Liver (tissue), 9 donors: ENCODE results near the gene CUBN. TPM values are rescaled to one million over a fixed set of nuclear protein-coding genes. Genes with fewer than 3 reads are reported as not detected.

Experiments used
- DNase-seq: peaks from one replicate; pipeline ENCODE4 v3.0.0-alpha.2; 2017; ENCODE audit warnings: low spot score
- H3K27ac ChIP-seq, 2 donors: one replicate each; pipeline ENCODE4 v1.7.0; 2013; ENCODE audit warnings: inconsistent platforms in 2 of 2, low read length in 2 of 2, control low read depth in 1 of 2, low read depth in 1 of 2, mild to moderate bottlenecking in 1 of 2
- H3K27me3 ChIP-seq, 4 donors: one replicate each; pipeline versions ENCODE4 v1.6.1 to v1.7.0; 2013; ENCODE audit warnings: low read length in 3 of 4, inconsistent platforms in 1 of 4, mild to moderate bottlenecking in 1 of 4, moderate library complexity in 1 of 4; ENCODE audit not compliant: control insufficient read depth in 4 of 4, insufficient read depth in 4 of 4
- H3K36me3 ChIP-seq, 4 donors: one replicate each; pipeline versions ENCODE4 v1.6.1 to v1.7.0; 2013; ENCODE audit warnings: low read length in 3 of 4, mild to moderate bottlenecking in 3 of 4, low read depth in 1 of 4, moderate library complexity in 1 of 4; ENCODE audit not compliant: control insufficient read depth in 4 of 4, insufficient read depth in 3 of 4
- H3K4me1 ChIP-seq, 4 donors: one replicate each; pipeline versions ENCODE4 v1.6.1 to v1.7.0; 2013; ENCODE audit warnings: low read length in 3 of 4, mild to moderate bottlenecking in 3 of 4, moderate library complexity in 1 of 4; ENCODE audit not compliant: control insufficient read depth in 4 of 4, insufficient read depth in 4 of 4
- H3K4me3 ChIP-seq, 3 donors: one replicate each; pipeline versions ENCODE4 v1.6.1 to v1.7.0; 2013; ENCODE audit warnings: low read length in 3 of 3, control low read depth in 1 of 3, low read depth in 1 of 3, mild to moderate bottlenecking in 1 of 3
- H3K9ac ChIP-seq, 2 donors: one replicate each; pipeline ENCODE4 v1.7.0; 2013; ENCODE audit warnings: low read length in 2 of 2, mild to moderate bottlenecking in 2 of 2, moderate library complexity in 2 of 2, control low read depth in 1 of 2, low read depth in 1 of 2
- H3K9me3 ChIP-seq, 4 donors: one replicate each; pipeline versions ENCODE4 v1.6.1 to v1.7.0; 2013; ENCODE audit warnings: low read length in 3 of 4; ENCODE audit not compliant: control insufficient read depth in 4 of 4
- EGR1 ChIP-seq, 2 donors: IDR thresholded peaks; 2 replicates each; pipeline ENCODE4 v1.6.1; 2016 to 2018; ENCODE audit warnings: antibody characterized with exemption in 2 of 2, low read depth in 2 of 2
- FOXA1 ChIP-seq: IDR thresholded peaks from 2 replicates; pipeline ENCODE4 v1.6.1; 2016; ENCODE audit warnings: antibody characterized with exemption
- FOXA2 ChIP-seq: IDR thresholded peaks from 2 replicates; pipeline ENCODE4 v1.6.1; 2016; ENCODE audit warnings: antibody characterized with exemption
- GABPA ChIP-seq, 2 donors: IDR thresholded peaks in 1 of 2; conservative IDR thresholded peaks in 1 of 2; 2 replicates each; pipeline ENCODE4 v1.6.1; 2016; ENCODE audit warnings: antibody characterized with exemption in 2 of 2, mild to moderate bottlenecking in 1 of 2, moderate library complexity in 1 of 2
- HNF4A ChIP-seq, 2 donors: conservative IDR thresholded peaks; 2 replicates each; pipeline ENCODE4 v1.6.1; 2016; ENCODE audit warnings: antibody characterized with exemption in 2 of 2, mild to moderate bottlenecking in 2 of 2
- HNF4G ChIP-seq: IDR thresholded peaks from 2 replicates; pipeline ENCODE4 v1.6.1; 2016; ENCODE audit warnings: antibody characterized with exemption
- NR2F2 ChIP-seq: IDR thresholded peaks from 2 replicates; pipeline ENCODE4 v1.6.1; 2016; ENCODE audit warnings: antibody characterized with exemption
- RAD21 ChIP-seq, 2 donors: IDR thresholded peaks; 2 replicates each; pipeline ENCODE4 v1.6.1; 2016; ENCODE audit warnings: antibody characterized with exemption in 2 of 2, mild to moderate bottlenecking in 2 of 2
- RXRA ChIP-seq, 2 donors: IDR thresholded peaks; 2 replicates each; pipeline ENCODE4 v1.6.1; 2017 to 2018; ENCODE audit warnings: antibody characterized with exemption in 2 of 2, mild to moderate bottlenecking in 1 of 2
- SP1 ChIP-seq: IDR thresholded peaks from 2 replicates; pipeline ENCODE4 v1.6.1; 2018; ENCODE audit warnings: antibody characterized with exemption, mild to moderate bottlenecking
- TAF1 ChIP-seq: conservative IDR thresholded peaks from 2 replicates; pipeline ENCODE4 v1.6.1; 2016; ENCODE audit warnings: antibody characterized with exemption, mild to moderate bottlenecking
- YY1 ChIP-seq: IDR thresholded peaks from 2 replicates; pipeline ENCODE4 v1.6.1; 2016; ENCODE audit warnings: antibody characterized with exemption, mild to moderate bottlenecking
- WGBS: extraction: QIAGEN DNeasy Blood & Tissue Kit; methylation state at CpG from one replicate; pipeline ENCODE4 v1.1.7; 2013; 5-methylcytosine and 5-hydroxymethylcytosine counted together
- polyA plus RNA-seq, 2 donors: library from polyadenylated mRNA; stranded (reverse) in 1 of 2; unstranded in 1 of 2; fragments of 200-250 nt in 1 of 2; fragments of >200 nt in 1 of 2; fragmentation: Nextera tagmentation in 1 of 2; extraction: Ambion mirVana in 1 of 2; gene quantifications; one replicate each; pipeline versions ENCODE4 v1.2.1 to v1.2.3, GENCODE V29; 2013 to 2015
- total RNA-seq, 2 donors: library from RNA; depleted of rRNA; stranded (reverse); fragments of >200 nt; gene quantifications; one replicate each; pipeline ENCODE4 v1.2.3, GENCODE V29; 2014
- TF ChIP-seq, protein P1 (sequence below): IDR thresholded peaks from 2 replicates; pipeline ENCODE4 v1.6.1; 2016; ENCODE audit warnings: antibody characterized with exemption, mild to moderate bottlenecking
- TF ChIP-seq, protein P2 (sequence below): IDR thresholded peaks from 2 replicates; pipeline ENCODE4 v1.6.1; 2016; ENCODE audit warnings: antibody characterized with exemption
- TF ChIP-seq, protein P3 (sequence below): IDR thresholded peaks from 2 replicates; pipeline ENCODE4 v1.6.1; 2016; ENCODE audit warnings: antibody characterized with exemption
- TF ChIP-seq, protein P4 (sequence below): IDR thresholded peaks from 2 replicates; pipeline ENCODE4 v1.6.1; 2016; ENCODE audit warnings: antibody characterized with exemption
- donor health status: healthy.
- donor health status: healthy.
- donor health status: healthy.
- donor health status: healthy.
- donor health status: healthy.

Gene CUBN
- total and polyA plus RNA-seq, 4 donors = 0.01 to 0.67 (median 0.30) TPM

DNA sequence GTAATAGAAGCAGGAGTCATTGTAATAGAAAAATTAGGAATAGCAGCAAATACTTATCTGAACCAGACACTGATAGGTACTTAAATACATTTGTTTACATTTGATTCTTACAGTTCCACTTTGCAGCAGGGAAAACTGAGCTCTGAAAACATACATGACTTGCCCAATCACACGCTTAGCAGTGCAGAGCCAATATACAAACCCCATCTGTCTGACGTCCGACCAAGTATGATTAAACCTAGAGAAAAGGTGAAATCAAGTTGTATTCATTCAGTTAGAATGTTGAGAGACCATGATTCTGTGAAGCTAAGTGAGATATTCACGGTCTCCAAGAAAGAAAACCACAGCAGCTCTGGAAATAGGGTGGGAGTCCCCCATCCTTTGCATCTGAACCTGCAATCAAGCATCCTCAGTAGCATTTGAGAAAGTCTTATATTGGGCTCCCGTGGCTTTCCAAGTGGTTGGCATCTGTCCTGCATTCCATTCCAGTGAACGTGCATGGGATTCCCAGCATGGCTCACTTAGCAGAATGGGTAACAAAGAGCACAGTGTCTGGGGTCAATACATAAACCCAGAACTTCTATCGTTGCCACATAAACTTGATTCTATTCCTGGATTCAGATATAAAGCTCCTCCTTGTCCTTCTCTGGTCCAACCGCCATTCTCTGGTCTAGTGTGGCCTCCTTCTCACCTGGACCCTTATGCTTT is 163.7 kb downstream of the CUBN start:
- no peak for TF ChIP-seq RAD21 (IDR thresholded peaks at IDR 0.05)
- TF ChIP-seq RXRA (IDR thresholded peaks at IDR 0.05) = no peak
- no peak for TF ChIP-seq EGR1 (IDR thresholded peaks at IDR 0.05; ENCODE audit: low read depth in 2 of 2)
- TF ChIP-seq, protein P1, sequence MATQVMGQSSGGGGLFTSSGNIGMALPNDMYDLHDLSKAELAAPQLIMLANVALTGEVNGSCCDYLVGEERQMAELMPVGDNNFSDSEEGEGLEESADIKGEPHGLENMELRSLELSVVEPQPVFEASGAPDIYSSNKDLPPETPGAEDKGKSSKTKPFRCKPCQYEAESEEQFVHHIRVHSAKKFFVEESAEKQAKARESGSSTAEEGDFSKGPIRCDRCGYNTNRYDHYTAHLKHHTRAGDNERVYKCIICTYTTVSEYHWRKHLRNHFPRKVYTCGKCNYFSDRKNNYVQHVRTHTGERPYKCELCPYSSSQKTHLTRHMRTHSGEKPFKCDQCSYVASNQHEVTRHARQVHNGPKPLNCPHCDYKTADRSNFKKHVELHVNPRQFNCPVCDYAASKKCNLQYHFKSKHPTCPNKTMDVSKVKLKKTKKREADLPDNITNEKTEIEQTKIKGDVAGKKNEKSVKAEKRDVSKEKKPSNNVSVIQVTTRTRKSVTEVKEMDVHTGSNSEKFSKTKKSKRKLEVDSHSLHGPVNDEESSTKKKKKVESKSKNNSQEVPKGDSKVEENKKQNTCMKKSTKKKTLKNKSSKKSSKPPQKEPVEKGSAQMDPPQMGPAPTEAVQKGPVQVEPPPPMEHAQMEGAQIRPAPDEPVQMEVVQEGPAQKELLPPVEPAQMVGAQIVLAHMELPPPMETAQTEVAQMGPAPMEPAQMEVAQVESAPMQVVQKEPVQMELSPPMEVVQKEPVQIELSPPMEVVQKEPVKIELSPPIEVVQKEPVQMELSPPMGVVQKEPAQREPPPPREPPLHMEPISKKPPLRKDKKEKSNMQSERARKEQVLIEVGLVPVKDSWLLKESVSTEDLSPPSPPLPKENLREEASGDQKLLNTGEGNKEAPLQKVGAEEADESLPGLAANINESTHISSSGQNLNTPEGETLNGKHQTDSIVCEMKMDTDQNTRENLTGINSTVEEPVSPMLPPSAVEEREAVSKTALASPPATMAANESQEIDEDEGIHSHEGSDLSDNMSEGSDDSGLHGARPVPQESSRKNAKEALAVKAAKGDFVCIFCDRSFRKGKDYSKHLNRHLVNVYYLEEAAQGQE = no peak
- TF ChIP-seq SP1 = no peak
- no peak for TF ChIP-seq HNF4A (conservative IDR thresholded peaks at IDR 0.05)
- TF ChIP-seq TAF1 = no peak
- no peak for TF ChIP-seq FOXA1
- H3K4me1 ChIP-seq = no peaks in the 10 kb centered on the region
- H3K4me3 ChIP-seq = no peak overlapping the region
- H3K36me3 ChIP-seq = no peaks in the 10 kb centered on the region
- H3K27me3 ChIP-seq = no peaks in the 10 kb centered on the region
- DNase-seq = no peak
- no peaks in the 10 kb centered on the region for H3K9me3 ChIP-seq
- H3K9ac ChIP-seq = no peak overlapping the region
- 73% methylated on average over 8 of the region's 8 CpGs for WGBS
- H3K27ac ChIP-seq = no peak overlapping the region

DNA sequence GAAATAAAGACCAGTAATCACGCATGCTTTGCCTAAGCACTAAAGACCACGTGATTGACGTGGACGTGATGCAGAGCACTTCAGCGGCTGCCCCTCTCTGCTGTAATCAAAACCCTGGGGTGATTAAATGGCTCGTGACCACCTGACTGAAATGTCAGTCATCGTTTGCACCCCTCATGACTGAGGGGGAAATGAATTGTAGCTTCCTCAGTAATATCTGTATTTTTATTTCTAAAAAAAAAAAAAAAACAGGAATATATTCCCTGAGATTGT is 164.3 kb downstream of the CUBN start:
- 70% methylated on average over 7 of the region's 7 CpGs for WGBS
- H3K27ac ChIP-seq = no peak overlapping the region
- DNase-seq = no peak
- no peak for TF ChIP-seq NR2F2
- no peak for TF ChIP-seq EGR1 (IDR thresholded peaks at IDR 0.05; ENCODE audit: low read depth in 2 of 2)
- no peak for TF ChIP-seq SP1
- TF ChIP-seq, protein P2, sequence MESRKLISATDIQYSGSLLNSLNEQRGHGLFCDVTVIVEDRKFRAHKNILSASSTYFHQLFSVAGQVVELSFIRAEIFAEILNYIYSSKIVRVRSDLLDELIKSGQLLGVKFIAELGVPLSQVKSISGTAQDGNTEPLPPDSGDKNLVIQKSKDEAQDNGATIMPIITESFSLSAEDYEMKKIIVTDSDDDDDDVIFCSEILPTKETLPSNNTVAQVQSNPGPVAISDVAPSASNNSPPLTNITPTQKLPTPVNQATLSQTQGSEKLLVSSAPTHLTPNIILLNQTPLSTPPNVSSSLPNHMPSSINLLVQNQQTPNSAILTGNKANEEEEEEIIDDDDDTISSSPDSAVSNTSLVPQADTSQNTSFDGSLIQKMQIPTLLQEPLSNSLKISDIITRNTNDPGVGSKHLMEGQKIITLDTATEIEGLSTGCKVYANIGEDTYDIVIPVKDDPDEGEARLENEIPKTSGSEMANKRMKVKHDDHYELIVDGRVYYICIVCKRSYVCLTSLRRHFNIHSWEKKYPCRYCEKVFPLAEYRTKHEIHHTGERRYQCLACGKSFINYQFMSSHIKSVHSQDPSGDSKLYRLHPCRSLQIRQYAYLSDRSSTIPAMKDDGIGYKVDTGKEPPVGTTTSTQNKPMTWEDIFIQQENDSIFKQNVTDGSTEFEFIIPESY = no peak
- TF ChIP-seq RAD21 (IDR thresholded peaks at IDR 0.05) = no peak
- no peak for TF ChIP-seq YY1
- no peak for TF ChIP-seq GABPA (IDR thresholded peaks at IDR 0.05 in 1 of 2, conservative IDR thresholded peaks at IDR 0.05 in 1 of 2)
- TF ChIP-seq, protein P3, sequence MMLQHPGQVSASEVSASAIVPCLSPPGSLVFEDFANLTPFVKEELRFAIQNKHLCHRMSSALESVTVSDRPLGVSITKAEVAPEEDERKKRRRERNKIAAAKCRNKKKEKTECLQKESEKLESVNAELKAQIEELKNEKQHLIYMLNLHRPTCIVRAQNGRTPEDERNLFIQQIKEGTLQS = no peak
- no peak for TF ChIP-seq FOXA2
- TF ChIP-seq HNF4G = no peak
- no peak for TF ChIP-seq TAF1
- TF ChIP-seq, protein P1 = no peak
- TF ChIP-seq RXRA (IDR thresholded peaks at IDR 0.05) = no peak
- TF ChIP-seq, protein P4, sequence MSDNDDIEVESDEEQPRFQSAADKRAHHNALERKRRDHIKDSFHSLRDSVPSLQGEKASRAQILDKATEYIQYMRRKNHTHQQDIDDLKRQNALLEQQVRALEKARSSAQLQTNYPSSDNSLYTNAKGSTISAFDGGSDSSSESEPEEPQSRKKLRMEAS = no peak
- no peaks in the 10 kb centered on the region for H3K27me3 ChIP-seq
- no peaks in the 10 kb centered on the region for H3K4me1 ChIP-seq
- H3K9me3 ChIP-seq = no peaks in the 10 kb centered on the region
- no peak overlapping the region for H3K4me3 ChIP-seq
- no peak overlapping the region for H3K9ac ChIP-seq
- no peaks in the 10 kb centered on the region for H3K36me3 ChIP-seq
